ENCODE results near the gene PCGF3.

DNA sequence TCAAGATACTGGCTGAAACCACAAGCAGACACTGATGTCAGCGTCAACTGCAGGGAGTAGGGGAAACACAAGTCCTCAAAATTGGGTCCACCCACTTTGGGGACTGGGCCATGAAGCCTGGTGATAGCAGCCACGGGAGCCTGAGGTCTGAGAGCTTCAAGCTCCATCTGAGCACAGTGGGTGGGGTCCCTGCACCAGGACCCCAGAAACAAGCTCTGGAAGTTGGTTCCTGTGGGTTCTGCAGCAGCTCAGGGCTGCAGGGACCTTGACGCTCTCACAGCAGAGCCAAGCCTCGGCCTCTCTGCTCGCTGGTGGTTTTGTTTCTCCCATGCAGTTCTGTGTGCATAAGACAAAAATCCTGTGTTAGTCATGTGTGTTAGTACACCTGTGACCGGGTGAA, 65.8 kb downstream of the PCGF3 start:
- TF ChIP-seq, protein P1, sequence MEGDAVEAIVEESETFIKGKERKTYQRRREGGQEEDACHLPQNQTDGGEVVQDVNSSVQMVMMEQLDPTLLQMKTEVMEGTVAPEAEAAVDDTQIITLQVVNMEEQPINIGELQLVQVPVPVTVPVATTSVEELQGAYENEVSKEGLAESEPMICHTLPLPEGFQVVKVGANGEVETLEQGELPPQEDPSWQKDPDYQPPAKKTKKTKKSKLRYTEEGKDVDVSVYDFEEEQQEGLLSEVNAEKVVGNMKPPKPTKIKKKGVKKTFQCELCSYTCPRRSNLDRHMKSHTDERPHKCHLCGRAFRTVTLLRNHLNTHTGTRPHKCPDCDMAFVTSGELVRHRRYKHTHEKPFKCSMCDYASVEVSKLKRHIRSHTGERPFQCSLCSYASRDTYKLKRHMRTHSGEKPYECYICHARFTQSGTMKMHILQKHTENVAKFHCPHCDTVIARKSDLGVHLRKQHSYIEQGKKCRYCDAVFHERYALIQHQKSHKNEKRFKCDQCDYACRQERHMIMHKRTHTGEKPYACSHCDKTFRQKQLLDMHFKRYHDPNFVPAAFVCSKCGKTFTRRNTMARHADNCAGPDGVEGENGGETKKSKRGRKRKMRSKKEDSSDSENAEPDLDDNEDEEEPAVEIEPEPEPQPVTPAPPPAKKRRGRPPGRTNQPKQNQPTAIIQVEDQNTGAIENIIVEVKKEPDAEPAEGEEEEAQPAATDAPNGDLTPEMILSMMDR (IDR thresholded peaks at IDR 0.05; ENCODE audit: low read depth, low read length, missing input control), result no peak
- TF ChIP-seq, protein P2, sequence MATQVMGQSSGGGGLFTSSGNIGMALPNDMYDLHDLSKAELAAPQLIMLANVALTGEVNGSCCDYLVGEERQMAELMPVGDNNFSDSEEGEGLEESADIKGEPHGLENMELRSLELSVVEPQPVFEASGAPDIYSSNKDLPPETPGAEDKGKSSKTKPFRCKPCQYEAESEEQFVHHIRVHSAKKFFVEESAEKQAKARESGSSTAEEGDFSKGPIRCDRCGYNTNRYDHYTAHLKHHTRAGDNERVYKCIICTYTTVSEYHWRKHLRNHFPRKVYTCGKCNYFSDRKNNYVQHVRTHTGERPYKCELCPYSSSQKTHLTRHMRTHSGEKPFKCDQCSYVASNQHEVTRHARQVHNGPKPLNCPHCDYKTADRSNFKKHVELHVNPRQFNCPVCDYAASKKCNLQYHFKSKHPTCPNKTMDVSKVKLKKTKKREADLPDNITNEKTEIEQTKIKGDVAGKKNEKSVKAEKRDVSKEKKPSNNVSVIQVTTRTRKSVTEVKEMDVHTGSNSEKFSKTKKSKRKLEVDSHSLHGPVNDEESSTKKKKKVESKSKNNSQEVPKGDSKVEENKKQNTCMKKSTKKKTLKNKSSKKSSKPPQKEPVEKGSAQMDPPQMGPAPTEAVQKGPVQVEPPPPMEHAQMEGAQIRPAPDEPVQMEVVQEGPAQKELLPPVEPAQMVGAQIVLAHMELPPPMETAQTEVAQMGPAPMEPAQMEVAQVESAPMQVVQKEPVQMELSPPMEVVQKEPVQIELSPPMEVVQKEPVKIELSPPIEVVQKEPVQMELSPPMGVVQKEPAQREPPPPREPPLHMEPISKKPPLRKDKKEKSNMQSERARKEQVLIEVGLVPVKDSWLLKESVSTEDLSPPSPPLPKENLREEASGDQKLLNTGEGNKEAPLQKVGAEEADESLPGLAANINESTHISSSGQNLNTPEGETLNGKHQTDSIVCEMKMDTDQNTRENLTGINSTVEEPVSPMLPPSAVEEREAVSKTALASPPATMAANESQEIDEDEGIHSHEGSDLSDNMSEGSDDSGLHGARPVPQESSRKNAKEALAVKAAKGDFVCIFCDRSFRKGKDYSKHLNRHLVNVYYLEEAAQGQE (IDR thresholded peaks at IDR 0.05), result no peak
